AG04450 (cell line): ENCODE measurements around the gene TTLL11. TPM values are rescaled to one million over a fixed set of nuclear protein-coding genes. Genes with fewer than 3 reads are reported as not detected.

Experiments used
- CTCF ChIA-PET: fragments of 300-600, 350-600 bp; formaldehyde crosslinking; extraction: SDS; loops from one replicate; lab custom pipeline; 2022; ENCODE audit warnings: antibody characterized with exemption, inconsistent platforms; lab: Charles Lee
- POLR2A ChIA-PET: fragments of 350-600 bp; formaldehyde crosslinking; extraction: SDS; loops from one replicate; lab custom pipeline; 2021; ENCODE audit warnings: antibody characterized with exemption, inconsistent platforms; lab: Yijun Ruan, JAX
- DNase-seq: peaks from one replicate; pipeline ENCODE4 v3.0.0-alpha.2; 2011; ENCODE audit warnings: low read depth, low spot score
- H3K27ac ChIP-seq: one replicate; pipeline ENCODE4 v1.5.1; 2012; ENCODE audit warnings: low read depth, low read length, control low read depth
- H3K27me3 ChIP-seq: one replicate; pipeline ENCODE4 v1.6.0; 2012; ENCODE audit warnings: low read length; ENCODE audit not compliant: control insufficient read depth, insufficient read depth
- H3K4me3 ChIP-seq: 2 replicates; pipeline ENCODE4 v1.5.1; 2011; ENCODE audit warnings: mild to moderate bottlenecking, low read depth, low read length, control low read depth
- H3K9me3 ChIP-seq: 2 replicates; pipeline ENCODE4 v1.5.1; 2012; ENCODE audit warnings: low read length; ENCODE audit not compliant: control insufficient read depth, insufficient read depth
- CTCF ChIP-seq: IDR thresholded peaks from 2 replicates; pipeline ENCODE4 v1.5.1; 2011; ENCODE audit warnings: low read depth, low read length, control low read depth, inconsistent platforms
- polyA plus RNA-seq: library from polyadenylated mRNA; depleted of rRNA; stranded (reverse); fragments of >200 nt; gene quantifications from 2 replicates; pipeline ENCODE4 v1.2.3, GENCODE V29; 2011

The TTLL11 gene
- polyA plus RNA-seq, 1 experiment, result 4.6 TPM

- TF ChIP-seq CTCF, result no peak
- no peak for DNase-seq
- no peak overlapping the region for H3K4me3 ChIP-seq
- ChIA-PET CTCF (no interaction called here), POLR2A (no interaction called here)
- H3K27ac ChIP-seq, result no peak overlapping the region
- no peaks in the 10 kb centered on the region for H3K9me3 ChIP-seq
- H3K27me3 ChIP-seq, result no peaks in the 10 kb centered on the region
Measured at GRCh38 chr9:121966706-121967105, 126.4 kb downstream of the TTLL11 start.

- no peak for TF ChIP-seq CTCF
- ChIA-PET CTCF (interaction anchor here (1.0 kb wide), 1 partner anchor 418 kb away, joined by 3 read pairs; no protein-coding TSS in a partner anchor), POLR2A (no interaction called here)
- peaks cover 3% of the 10 kb centered on the region for H3K27me3 ChIP-seq
- no peak overlapping the region for H3K4me3 ChIP-seq
- H3K27ac ChIP-seq, result no peak overlapping the region
- no peak for DNase-seq
- no peaks in the 10 kb centered on the region for H3K9me3 ChIP-seq
Measured at GRCh38 chr9:121963528-121963995, 129.5 kb downstream of the TTLL11 start.

- H3K4me3 ChIP-seq, result no peak overlapping the region
- TF ChIP-seq CTCF, result no peak
- POLR2A ChIA-PET, result interaction anchor here (0.5 kb wide), 1 partner anchor 59 kb away, joined by 3 read pairs; no protein-coding TSS in a partner anchor
- CTCF ChIA-PET, result no interaction called here
- no peak for DNase-seq
- no peaks in the 10 kb centered on the region for H3K9me3 ChIP-seq
- H3K27me3 ChIP-seq, result peaks cover 3% of the 10 kb centered on the region
- no peak overlapping the region for H3K27ac ChIP-seq
Measured at GRCh38 chr9:121962421-121962820, 130.7 kb downstream of the TTLL11 start.

- H3K27ac ChIP-seq, result no peak overlapping the region
- peaks cover 3% of the 10 kb centered on the region for H3K27me3 ChIP-seq
- CTCF ChIA-PET, result no interaction called here
- POLR2A ChIA-PET, result no interaction called here
- DNase-seq, result no peak
- H3K9me3 ChIP-seq, result no peaks in the 10 kb centered on the region
- no peak overlapping the region for H3K4me3 ChIP-seq
- no peak for TF ChIP-seq CTCF
Measured at GRCh38 chr9:121960665-121961064, 132.4 kb downstream of the TTLL11 start.

- H3K4me3 ChIP-seq, result no peak overlapping the region
- no peak for DNase-seq
- H3K27ac ChIP-seq, result no peak overlapping the region
- H3K9me3 ChIP-seq, result no peaks in the 10 kb centered on the region
- peaks cover 3% of the 10 kb centered on the region for H3K27me3 ChIP-seq
- TF ChIP-seq CTCF, result no peak
- ChIA-PET CTCF (no interaction called here), POLR2A (no interaction called here)
Measured at GRCh38 chr9:121958530-121958929, 134.6 kb downstream of the TTLL11 start.
